Amniotic epithelial cell (primary cell): ENCODE data around the gene OR5K1.

Source experiments
- DNase-seq: peaks from one replicate; pipeline ENCODE4 v3.0.0-alpha.2; 2010; ENCODE audit warnings: low read depth

OR5K1 gene

DNA sequence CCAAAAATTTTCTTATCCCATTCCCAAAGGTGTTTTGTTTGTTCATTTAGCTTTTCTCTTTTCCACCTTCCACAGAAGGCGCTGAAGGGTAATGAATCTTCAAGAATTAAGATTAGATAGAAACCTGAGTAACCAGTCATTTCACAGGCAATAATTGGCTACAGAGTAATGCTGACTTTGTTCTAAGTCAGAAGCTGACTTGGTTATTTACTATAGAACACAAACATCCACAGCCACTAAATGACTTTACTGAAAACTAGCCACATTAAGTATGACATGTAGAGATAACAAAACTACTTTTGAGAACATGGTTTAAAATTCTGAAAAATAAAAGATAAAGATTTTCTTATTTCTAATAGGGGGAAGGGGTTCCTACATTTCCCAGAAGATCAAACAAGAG is 51.9 kb downstream of the OR5K1 start:
- no peak for DNase-seq

DNA sequence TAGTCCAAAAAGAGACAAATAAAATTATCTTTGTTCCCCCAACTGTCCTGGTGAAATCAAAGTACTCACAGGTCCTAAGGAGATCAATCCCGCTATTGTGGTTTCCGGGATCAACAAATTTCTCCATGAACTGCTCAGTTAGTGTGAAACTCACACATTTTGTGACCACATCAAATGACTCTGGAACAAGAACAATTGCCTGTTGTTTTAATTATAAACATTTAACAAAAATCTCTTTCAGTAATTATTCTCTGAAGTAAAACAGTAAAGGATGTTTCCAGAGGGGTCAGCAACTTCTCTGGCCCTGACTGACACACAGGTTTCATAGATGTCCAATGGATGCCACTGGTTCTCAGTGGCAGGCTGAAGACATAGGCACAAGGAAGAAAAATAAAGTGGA is 55.8 kb downstream of the OR5K1 start:
- DNase-seq, result no peak

DNA sequence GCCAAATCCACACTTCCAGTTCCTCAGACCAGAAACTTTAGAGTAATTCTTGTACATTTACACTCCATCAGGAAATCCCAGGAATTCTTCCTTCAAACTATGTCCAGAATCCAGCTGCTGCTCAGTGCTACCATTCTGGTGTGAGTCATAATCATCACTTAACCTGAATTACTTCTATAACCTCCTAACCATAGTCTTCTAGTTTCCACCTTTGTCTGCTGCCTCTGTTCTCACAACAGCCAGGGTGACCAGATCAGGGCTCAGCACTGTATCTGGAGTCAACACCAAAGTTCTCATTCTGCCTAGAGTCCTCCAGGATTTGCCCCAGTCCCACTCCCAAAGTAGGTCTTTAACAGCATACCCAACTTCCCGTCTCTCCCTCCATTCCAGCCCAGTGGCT is 56.4 kb downstream of the OR5K1 start:
- DNase-seq, result peak; percentile 8

DNA sequence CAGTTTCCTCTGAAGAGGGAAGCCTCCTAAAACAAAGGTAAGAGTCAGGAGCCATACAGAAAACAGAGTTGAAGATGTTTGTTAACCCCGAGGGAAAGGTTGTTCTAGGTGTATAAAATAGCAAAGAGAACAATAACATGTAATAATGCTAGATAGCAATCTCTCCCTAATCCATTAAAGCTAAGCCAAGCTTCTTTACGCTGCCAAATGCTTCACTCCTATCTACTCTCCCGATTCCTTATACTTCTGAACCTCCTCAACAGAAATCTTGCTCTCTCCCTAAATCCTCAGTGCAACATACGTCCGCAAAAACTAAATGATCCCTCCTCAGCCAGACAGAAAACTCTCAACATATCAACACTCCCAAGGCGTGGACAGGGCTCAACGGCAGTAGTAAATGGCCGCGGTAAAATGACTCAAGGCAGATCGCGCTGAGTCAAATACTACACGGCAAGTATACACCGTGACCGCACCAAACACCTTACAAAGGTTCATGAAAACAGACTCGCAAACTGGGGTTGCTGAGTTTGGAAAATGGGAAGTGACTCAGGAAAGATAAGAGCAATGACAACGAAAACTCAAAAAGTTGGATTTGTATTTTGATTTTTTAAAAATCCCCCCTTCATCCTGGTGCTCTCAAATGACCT is 59.0 kb downstream of the OR5K1 start:
- DNase-seq, result peak; percentile 68
